DND-41 (cell line): Measurements from ENCODE around the gene SCGB2A2.

Source experiments
- CTCF ChIP-seq: IDR thresholded peaks from 2 replicates; pipeline ENCODE4 v1.5.1; 2012; ENCODE audit warnings: borderline replicate concordance, low read length, moderate library complexity, mild to moderate bottlenecking; ENCODE audit not compliant: poor library complexity, severe bottlenecking; ENCODE audit errors: extremely low read depth
- EZH2 ChIP-seq: IDR thresholded peaks from 3 replicates; pipeline ENCODE4 v1.6.1; 2012; ENCODE audit warnings: borderline replicate concordance, low read depth, mild to moderate bottlenecking, moderate library complexity, low read length, inconsistent platforms; ENCODE audit not compliant: severe bottlenecking

DNA sequence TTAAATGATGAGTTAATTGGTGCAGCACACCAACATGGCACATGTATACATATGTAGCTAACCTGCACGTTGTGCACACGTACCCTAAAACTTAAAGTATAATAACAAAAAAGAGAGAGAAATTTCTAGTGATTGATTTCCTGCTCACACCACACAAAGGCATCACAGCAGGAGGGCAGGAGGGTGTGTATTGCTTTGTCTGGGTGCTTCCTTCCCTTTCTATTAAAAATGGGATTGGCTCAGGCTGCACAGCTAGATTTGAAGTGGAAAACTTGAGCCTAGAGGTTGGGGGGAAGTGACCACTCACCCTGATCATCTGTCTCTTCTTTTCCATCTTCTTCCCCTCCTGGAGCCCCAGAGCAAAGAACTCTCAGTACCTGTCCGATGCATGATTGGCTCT, 28.9 kb upstream of the SCGB2A2 start:
- no peak for TF ChIP-seq CTCF
- TF ChIP-seq EZH2: no peak
